Activated naive CD4-positive, alpha-beta T cell treated with anti-CD3 and anti-CD28 coated beads, Interleukin-2, amount 50 U/mL, for 16 hours (primary cell): ENCODE data around the gene KRT7.

Experiments
- DNase-seq: peaks from one replicate; pipeline ENCODE4 v3.0.0-alpha.2; 2020

Gene KRT7

DNA sequence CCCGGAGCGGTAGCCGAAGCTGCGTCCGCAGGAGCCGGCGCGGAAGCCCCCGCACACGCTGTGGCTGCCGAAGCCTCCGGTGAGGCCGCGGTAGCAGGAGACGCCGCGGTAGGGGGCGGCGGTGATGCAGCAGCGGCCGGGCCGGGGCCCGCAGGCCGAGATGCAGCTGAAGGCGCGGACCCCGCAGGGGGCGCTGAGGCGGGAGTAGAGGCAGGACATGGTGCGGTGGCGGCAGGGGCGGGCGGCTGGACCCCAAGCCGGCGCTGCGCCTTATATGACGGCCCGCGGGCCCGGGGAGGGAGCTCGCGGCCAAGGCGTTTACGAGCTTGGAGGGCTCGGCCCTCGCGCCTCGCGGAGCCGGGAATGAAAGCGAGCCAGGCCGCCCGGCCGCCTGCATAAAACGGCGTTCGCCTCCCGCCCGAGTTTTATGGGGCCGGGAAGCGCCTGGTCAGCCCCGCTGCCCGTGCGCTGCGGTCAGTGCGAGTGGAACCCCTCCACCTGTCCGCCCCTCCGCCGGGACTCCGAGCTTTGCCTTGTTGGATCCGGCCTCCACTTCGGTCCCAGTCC is 25.4 kb downstream of the KRT7 start:
- no peak for DNase-seq

DNA sequence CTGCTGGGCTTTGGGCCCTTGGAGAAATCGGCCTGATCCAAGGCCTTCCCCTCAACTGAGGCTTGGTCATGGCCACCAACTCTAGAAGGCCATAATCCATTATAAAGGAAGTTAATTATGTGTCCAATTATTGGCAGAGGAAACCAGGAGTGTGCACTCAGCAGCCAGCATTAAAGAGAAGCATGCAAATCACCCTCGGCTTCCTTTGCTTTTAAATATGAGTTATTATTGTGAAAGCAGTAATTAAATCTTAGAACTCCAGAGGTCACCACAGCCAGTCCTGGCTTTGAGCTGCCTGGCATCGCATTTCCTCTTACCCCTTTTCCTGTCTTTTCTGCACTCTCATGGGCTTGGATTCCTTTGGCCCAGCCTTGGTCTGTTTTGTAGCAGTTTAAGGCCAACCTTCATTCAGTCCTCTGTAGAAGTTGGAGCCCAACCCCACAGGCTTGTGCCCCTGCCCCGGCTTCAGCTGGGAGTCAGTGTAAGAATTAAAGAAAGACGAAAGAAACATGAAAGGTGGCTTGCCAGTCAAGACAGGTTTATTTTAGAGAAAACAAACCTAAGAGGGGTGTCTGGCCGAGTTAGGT is 26.7 kb downstream of the KRT7 start:
- DNase-seq = no peak

DNA sequence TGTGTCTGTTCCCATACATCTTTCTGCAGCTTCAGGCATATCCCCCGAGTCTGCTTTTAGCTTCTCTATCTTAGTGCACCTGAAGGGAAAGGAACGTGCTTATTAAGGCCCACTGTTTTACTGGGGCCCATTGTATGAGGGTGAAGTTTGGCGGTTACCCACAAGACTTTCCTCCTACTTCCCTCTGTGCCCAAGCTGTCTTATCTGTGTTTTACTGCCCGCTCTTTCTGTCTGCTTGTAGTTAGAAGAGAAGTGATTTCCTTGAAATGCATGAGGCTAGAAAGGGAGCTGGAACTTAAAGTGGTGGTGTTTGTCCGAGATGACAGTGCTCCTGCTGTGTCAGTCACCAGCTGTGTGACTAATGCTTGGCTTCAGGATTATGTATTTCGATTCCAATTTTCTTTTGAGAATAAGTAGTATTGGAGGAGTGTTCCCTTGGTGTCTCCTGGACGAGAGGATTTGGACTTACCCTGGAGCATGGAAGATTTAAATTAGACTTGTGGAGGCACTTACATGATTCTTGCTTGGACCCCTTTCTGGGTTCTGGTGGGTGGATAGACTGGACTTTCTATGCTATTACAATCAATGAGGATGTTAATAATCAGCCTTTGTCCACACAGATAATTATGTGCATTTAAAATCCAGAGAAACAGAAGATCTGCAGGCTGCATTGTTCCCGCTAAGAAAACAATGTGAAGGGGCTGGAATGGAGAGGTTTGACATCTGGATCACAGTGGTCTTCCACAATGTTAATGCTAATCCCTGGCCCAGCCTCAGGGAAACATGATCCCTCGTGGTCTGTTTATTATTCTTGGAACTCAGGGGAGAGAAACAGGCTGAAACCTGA is 27.5 kb downstream of the KRT7 start:
- no peak for DNase-seq

DNA sequence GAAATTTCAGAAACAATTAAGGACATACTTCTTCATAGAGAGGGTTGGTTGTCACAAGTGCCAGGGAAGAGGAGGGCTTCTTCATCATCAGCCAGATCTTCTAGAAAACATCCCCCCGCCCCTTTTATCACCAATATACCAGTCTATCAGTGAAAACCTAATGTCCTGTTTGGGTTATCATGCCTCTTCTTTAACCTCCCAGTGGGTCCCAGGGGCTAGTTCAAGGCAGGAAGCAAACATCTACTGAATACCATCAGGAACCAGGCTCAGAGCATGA is 28.1 kb downstream of the KRT7 start:
- no peak for DNase-seq

- no peak for DNase-seq
Observed at GRCh38 chr12:52262286-52262685, 29.2 kb downstream of the KRT7 start.

GRCh38 chr12:52263761-52264434 is 30.9 kb downstream of the KRT7 start:
- no peak for DNase-seq

DNA sequence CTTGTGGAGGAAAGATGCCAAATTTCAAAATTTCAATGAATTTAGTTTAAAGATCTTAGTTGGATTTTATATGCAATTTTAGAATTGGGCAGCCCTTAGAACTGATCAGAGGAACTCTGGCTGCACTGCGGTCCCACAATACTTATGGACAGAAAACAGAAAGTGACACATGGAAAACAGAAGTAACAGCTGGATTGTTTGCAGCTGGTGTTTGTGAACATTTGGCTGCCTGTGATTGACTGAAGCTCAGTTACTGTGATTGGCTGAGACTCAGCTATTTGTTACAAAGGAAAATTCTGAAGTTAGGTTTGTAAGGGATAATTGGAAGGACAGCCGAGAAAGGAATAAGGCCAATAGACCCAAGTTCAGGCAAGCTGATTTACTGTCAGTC is 31.4 kb downstream of the KRT7 start:
- no peak for DNase-seq

DNA sequence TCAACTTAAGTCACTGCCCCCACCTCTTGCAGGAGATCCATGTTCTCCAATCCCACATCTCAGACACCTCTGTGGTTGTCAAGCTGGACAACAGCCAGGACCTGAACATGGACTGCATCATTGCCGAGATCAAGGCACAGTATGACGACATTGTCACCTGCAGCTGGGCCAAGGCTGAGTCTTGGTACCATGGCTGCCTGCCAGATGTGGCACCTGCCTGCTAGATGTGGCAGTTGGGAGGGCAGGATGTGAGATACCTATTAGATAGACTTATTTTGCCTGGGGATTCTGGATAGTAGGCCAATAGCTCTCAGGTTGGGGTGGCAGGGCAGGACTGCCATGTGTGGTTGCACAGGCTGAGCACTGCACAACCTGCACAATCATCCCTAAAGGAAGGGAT is 33.5 kb downstream of the KRT7 start:
- no peak for DNase-seq

GRCh38 chr12:52267266-52267665 is 34.2 kb downstream of the KRT7 start:
- no peak for DNase-seq

DNA sequence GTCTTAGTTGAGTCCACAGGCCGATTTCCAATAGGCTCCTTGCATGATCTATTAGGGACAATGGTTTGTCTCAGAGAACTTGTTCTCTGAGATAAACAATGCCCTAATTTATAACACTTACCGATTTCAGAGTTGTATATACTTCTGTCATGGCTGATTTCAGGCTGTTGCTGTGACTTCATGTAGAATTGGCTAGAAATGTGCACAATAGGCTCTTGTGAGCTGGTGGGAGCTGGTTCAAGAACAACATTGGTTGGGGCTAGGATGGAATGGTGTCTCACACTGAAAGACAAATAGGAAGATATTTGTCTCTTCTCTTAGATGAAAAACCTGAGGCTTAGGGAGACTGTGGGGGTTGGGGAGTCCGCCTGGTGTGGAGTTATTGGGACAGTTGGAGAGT is 34.7 kb downstream of the KRT7 start:
- DNase-seq = no peak

DNA sequence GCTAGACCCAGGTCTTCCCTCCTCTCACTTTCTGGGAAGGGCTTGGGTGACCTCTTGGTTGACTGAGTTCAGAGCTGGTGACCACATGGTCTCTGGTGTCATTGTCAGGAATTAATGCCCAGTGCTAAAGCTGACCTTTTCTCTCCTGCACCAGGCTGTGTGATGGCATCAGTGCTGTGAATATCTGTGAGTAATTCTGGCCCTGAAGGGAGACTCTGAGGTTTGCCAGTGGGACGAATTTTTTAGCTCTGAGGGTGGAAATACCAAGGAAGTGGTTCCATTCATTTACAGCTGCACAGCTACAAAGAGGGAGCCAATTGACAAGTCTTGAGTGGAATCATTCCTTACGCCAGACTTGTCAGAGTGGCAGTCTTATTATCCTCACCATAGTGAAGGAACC is 35.2 kb downstream of the KRT7 start:
- DNase-seq = no peak

GRCh38 chr12:52270541-52271070 is 37.6 kb downstream of the KRT7 start:
- no peak for DNase-seq

GRCh38 chr12:52271158-52271557 is 38.1 kb downstream of the KRT7 start:
- no peak for DNase-seq

DNA sequence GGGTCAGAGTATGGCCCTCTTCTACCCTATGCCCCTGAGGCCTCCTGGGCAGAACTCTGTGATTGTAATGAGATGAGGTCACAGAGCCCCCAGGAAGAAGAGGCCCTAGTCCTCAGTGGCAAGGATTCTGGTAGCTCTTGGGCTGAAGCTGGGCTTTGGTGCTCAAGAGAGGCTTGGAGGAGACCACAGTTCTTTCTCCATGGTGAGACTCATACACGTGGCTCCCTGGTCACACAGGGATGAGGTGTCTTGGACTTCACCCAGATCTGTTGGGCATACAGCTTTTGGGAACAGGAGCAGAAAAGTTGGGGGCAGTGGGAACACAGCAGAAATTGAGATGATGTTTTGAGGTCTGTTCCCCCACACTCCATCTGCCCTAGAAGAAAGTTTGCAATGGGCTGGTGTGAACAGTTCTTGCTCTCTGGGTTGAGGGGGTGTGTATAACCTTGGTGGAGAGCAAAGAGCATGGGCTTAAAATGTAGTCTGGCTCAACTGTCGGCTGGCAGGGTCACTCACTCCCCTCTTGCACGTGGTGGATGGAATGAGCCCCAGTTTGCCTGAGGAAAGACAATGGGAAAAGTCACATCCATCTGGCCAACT is 41.6 kb downstream of the KRT7 start, which contains the start of gene KRT86:
Gene KRT86 (plus strand): TSS at position 125 of the 600 bp plus-strand sequence. CDS start 27,272 bp downstream, outside the sequence.
- DNase-seq = no peak

- no peak for DNase-seq
Observed at GRCh38 chr12:52275686-52276085, 42.6 kb downstream of the KRT7 start.

GRCh38 chr12:52277486-52278245 is 44.6 kb downstream of the KRT7 start:
- DNase-seq = no peak

DNA sequence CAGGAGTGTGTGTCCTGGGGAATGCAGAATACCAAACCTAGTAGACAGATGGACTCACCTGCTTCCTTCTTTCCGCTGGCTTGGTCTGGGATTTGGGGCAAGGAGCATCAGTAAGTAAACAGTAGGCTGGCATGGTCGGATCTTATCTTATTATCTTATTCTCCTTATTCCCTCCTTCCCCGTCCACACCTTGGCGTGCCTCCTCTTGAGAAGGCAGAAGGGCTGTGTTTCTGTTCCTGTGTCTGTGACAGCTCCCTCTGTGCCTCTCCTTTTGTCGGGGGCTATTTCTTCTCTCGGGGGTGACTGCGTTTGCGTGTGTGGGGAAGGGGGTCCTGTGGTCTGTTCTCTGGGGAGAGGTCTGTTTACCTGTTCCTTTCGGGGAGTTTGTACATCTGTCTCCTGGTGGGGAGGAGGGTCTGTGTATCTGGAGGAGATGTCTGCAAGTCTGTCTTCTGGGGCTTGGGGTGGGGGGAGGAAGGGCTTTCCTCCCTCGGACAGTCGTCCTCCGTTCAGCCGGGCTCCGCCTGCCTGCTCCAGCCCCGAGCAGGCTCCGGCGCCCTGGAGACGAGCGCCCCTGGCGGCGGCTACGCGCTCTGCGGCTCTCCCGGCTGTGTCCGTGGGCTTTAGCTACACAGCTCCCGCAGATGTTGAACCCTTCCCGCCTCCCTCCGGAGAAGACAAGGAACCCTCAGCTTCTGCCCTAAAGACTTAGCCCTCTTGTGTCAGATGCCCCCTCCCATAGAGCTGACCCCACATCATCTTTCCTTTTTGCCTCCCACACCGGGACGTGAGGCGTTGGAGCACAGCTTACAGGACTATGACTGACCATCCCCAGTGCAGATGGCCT is 45.8 kb downstream of the KRT7 start:
- DNase-seq = peak; percentile 76

DNA sequence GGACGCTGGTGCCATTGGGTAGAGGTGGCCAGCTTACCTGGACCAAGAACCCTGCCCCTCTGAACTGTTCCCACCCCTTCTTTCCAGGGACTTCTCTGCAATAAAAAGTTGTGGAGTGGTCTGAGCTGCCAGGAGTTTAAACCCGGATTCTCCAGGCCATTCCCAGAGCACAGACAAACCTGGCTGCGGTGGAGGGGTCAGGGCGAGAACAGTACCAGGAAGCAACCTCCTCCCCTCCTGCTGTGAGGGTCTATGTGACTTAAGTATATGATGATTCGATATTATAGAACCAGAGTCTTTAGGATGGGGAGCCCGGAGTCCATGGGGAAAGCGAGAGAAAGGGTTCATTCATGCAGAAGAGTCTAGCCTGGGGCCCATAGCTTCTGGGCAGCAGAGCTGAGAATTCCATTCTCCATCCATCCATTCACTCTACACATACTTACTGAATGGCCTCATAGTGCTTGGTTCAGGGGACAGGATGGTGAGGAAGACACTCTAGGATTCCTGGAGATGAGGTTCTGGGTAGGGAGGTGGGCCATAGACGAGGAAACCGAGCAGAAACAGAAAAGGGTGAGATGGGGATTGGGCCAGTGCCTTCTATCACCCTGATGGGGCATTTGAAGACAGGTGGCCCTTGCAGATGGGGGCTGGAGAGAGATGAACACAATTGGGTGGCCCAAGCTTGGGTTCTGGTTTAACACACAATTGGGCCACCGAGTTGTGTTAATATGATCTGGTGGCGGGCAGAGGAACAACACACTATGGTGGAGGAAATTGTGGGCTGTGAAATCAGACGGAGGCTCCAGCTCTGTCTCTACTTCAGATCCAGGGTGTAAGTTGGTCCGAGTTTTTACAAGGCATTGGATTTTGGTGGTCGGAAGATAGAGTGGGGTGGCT is 46.6 kb downstream of the KRT7 start:
- DNase-seq = no peak

DNA sequence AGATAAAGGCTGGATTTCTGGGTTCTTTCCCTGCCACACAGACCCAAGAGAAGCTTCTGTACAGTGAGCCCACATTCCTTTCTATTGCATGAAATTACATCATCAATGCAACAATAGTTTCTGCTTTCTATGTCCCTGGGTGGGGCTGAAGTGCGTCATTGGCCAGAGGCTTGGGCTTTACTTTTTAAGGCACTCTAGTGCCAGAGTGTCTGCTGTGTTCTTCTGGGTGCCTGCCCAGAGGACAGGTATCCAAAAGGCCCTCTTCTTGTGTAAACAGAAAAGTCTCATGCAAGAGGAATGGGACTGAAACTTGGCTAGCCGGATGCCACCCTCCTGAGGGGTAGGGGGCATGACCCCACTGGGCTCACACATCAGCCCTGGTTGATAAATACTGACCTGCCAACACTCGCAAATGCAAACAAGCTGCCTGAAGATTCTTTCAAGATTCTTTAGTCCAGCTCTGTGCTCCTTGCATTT is 47.3 kb downstream of the KRT7 start:
- DNase-seq = no peak
